Osteocyte (in vitro differentiated cells): Measurements from ENCODE around the gene PTPRC. TPM values are rescaled to one million over a fixed set of nuclear protein-coding genes. Genes with fewer than 3 reads are reported as not detected.

Experiments used
- DNase-seq: peaks from one replicate; pipeline ENCODE4 v3.0.0; 2021; ENCODE audit warnings: mixed read lengths; ENCODE audit not compliant: unreplicated experiment; ENCODE audit errors: extremely low spot score
- H3K27ac Mint-ChIP-seq: one replicate; pipeline ENCODE4 v1.8.0; 2021; ENCODE audit warnings: mild to moderate bottlenecking, mixed read lengths; ENCODE audit not compliant: unreplicated experiment
- H3K27me3 Mint-ChIP-seq: one replicate; pipeline ENCODE4 v1.8.0; 2021; ENCODE audit warnings: mixed read lengths; ENCODE audit not compliant: unreplicated experiment
- H3K36me3 Mint-ChIP-seq: one replicate; pipeline ENCODE4 v1.8.0; 2021; ENCODE audit warnings: mixed read lengths; ENCODE audit not compliant: unreplicated experiment
- H3K4me1 Mint-ChIP-seq: one replicate; pipeline ENCODE4 v1.8.0; 2021; ENCODE audit warnings: mixed read lengths; ENCODE audit not compliant: unreplicated experiment
- H3K4me3 Mint-ChIP-seq: one replicate; pipeline ENCODE4 v1.8.0; 2021; ENCODE audit warnings: mild to moderate bottlenecking, moderate library complexity, mixed read lengths; ENCODE audit not compliant: unreplicated experiment
- H3K9me3 Mint-ChIP-seq: one replicate; pipeline ENCODE4 v1.8.0; 2021; ENCODE audit warnings: mixed read lengths; ENCODE audit not compliant: unreplicated experiment
- CTCF ChIP-seq: fragments of 200-600 bp; sonication (generic); IDR thresholded peaks from 2 replicates; pipeline ENCODE4 v1.5.0; 2021; ENCODE audit warnings: antibody characterized with exemption, mild to moderate bottlenecking, moderate library complexity
- total RNA-seq: library from RNA; stranded (reverse); gene quantifications from 2 replicates; pipeline ENCODE4 v1.2.1, GENCODE V29; 2021

PTPRC gene
- total RNA-seq, 1 donor from 2014 or later, result not detected

GRCh38 chr1:198773523-198773922 lies 134.7 kb downstream of the PTPRC start:
- H3K9me3 Mint-ChIP-seq, result peaks cover 4% of the 10 kb centered on the region
- no peak overlapping the region for H3K4me3 Mint-ChIP-seq
- TF ChIP-seq CTCF, result no peak
- no peak for DNase-seq
- H3K36me3 Mint-ChIP-seq, result peaks cover 2% of the 10 kb centered on the region
- H3K27me3 Mint-ChIP-seq, result no peaks in the 10 kb centered on the region
- peaks cover 28% of the 10 kb centered on the region for H3K4me1 Mint-ChIP-seq
- no peak overlapping the region for H3K27ac Mint-ChIP-seq

GRCh38 chr1:198774421-198774820 lies 135.6 kb downstream of the PTPRC start:
- Mint-ChIP-seq H3K4me3 (no peak overlapping the region), H3K4me1 (peaks cover 28% of the 10 kb centered on the region), H3K9me3 (peaks cover 4% of the 10 kb centered on the region), H3K27me3 (no peaks in the 10 kb centered on the region), H3K36me3 (peaks cover 2% of the 10 kb centered on the region), H3K27ac (no peak overlapping the region)
- no peak for DNase-seq
- TF ChIP-seq CTCF, result no peak

- no peak for DNase-seq
- Mint-ChIP-seq H3K4me1 (peaks cover 28% of the 10 kb centered on the region), H3K27ac (peak overlapping the region; percentile 18), H3K27me3 (no peaks in the 10 kb centered on the region), H3K4me3 (no peak overlapping the region), H3K9me3 (peaks cover 4% of the 10 kb centered on the region), H3K36me3 (peaks cover 2% of the 10 kb centered on the region)
- no peak for TF ChIP-seq CTCF
Observed at GRCh38 chr1:198775606-198776005, 136.8 kb downstream of the PTPRC start.

- Mint-ChIP-seq H3K4me3 (no peak overlapping the region), H3K9me3 (peaks cover 4% of the 10 kb centered on the region), H3K27ac (peak overlapping the region; percentile 88), H3K36me3 (peaks cover 2% of the 10 kb centered on the region), H3K27me3 (no peaks in the 10 kb centered on the region), H3K4me1 (peaks cover 27% of the 10 kb centered on the region)
- DNase-seq, result no peak
- no peak for TF ChIP-seq CTCF
Observed at GRCh38 chr1:198776602-198777029, 137.8 kb downstream of the PTPRC start.

- Mint-ChIP-seq H3K36me3 (peaks cover 2% of the 10 kb centered on the region), H3K4me1 (peaks cover 18% of the 10 kb centered on the region), H3K9me3 (peaks cover 4% of the 10 kb centered on the region), H3K27me3 (no peaks in the 10 kb centered on the region), H3K4me3 (no peak overlapping the region), H3K27ac (no peak overlapping the region)
- TF ChIP-seq CTCF, result no peak
- no peak for DNase-seq
Observed at GRCh38 chr1:198778049-198778448, 139.2 kb downstream of the PTPRC start.
